H1 (cell line): Measurements from ENCODE around the gene PFN2. TPM values are rescaled to one million over a fixed set of nuclear protein-coding genes. Genes with fewer than 3 reads are reported as not detected.

ENCODE experiments used
- CTCF ChIA-PET: fragments of 300-600 bp; sonication (Branson Sonifier 250); formaldehyde crosslinking; loops from one replicate; lab custom pipeline; 2021; ENCODE audit not compliant: partially characterized antibody; lab: Charles Lee
- POLR2A ChIA-PET: fragments of 300-600 bp; sonication (Branson Sonifier 250); formaldehyde crosslinking; loops from one replicate; lab custom pipeline; 2021; ENCODE audit warnings: inconsistent platforms; ENCODE audit not compliant: partially characterized antibody; lab: Charles Lee
- DNase-seq, 2 experiments: peaks; one replicate each; pipeline versions ENCODE4 v3.0.0 to v3.0.0-alpha.2; 2010 to 2022; ENCODE audit warnings: low spot score in 2 of 2, low read depth in 1 of 2, mixed read lengths in 1 of 2
- FAIRE-seq: peaks from 2 replicates; lab custom pipeline; 2011; peaks lifted over from hg19 to GRCh38; lab: Jason Lieb, UNC
- H2AFZ ChIP-seq: 2 replicates; pipeline ENCODE4 v1.8.1; 2012; ENCODE audit warnings: low read length, inconsistent platforms
- H2AK5ac ChIP-seq: 2 replicates; pipeline ENCODE4 v1.6.1; 2013; ENCODE audit warnings: low read depth, low read length
- H2BK120ac ChIP-seq: replicated peaks from 2 replicates; pipeline ENCODE3; 2013; ENCODE audit warnings: low read depth, low read length, inconsistent platforms
- H2BK12ac ChIP-seq: 2 replicates; pipeline ENCODE4 v1.6.1; 2013; ENCODE audit warnings: low read depth, low read length
- H2BK15ac ChIP-seq: 2 replicates; pipeline ENCODE4 v1.6.1; 2013; ENCODE audit warnings: low read length
- H2BK20ac ChIP-seq: 2 replicates; pipeline ENCODE4 v1.6.1; 2013; ENCODE audit warnings: low read length
- H2BK5ac ChIP-seq: 2 replicates; pipeline ENCODE4 v1.6.1; 2013; ENCODE audit warnings: low read depth, low read length
- H3K14ac ChIP-seq: 2 replicates; pipeline ENCODE4 v1.6.1; 2013; ENCODE audit warnings: inconsistent platforms; ENCODE audit not compliant: insufficient read length
- H3K18ac ChIP-seq: 2 replicates; pipeline ENCODE4 v1.6.1; 2013; ENCODE audit warnings: low read length; ENCODE audit errors: extremely low read depth
- H3K23ac ChIP-seq: 2 replicates; pipeline ENCODE4 v1.6.1; 2013; ENCODE audit warnings: inconsistent platforms; ENCODE audit not compliant: insufficient read length
- H3K23me2 ChIP-seq: 2 replicates; pipeline ENCODE4 v1.6.1; 2013; ENCODE audit warnings: low read depth, low read length
- H3K27ac ChIP-seq: 2 replicates; pipeline ENCODE4 v1.6.1; 2011; ENCODE audit warnings: low read depth, low read length, inconsistent platforms
- H3K27me3 ChIP-seq, 4 experiments: replicated peaks in 1 of 4; 1 replicate in 1 of 4; 2 replicates in 3 of 4; pipeline versions ENCODE4 v1.6.1 to v1.8.1; 2011 to 2013; ENCODE audit warnings: low read length in 3 of 4, mild to moderate bottlenecking in 3 of 4, inconsistent platforms in 2 of 4, mixed read lengths in 2 of 4, moderate library complexity in 1 of 4; ENCODE audit not compliant: control insufficient read depth in 3 of 4, insufficient read depth in 3 of 4; ENCODE audit errors: extremely low read depth in 1 of 4
- H3K36me3 ChIP-seq, 4 experiments: 2 replicates each; pipeline versions ENCODE4 v1.6.1 to v1.8.1; 2011 to 2013; ENCODE audit warnings: mild to moderate bottlenecking in 4 of 4, low read length in 3 of 4, moderate library complexity in 2 of 4, control low read depth in 1 of 4, inconsistent platforms in 1 of 4; ENCODE audit not compliant: insufficient read depth in 4 of 4, control insufficient read depth in 2 of 4
- H3K4ac ChIP-seq: replicated peaks from 2 replicates; pipeline ENCODE3; 2013; ENCODE audit warnings: low read length, low read depth, mixed read lengths, inconsistent platforms; ENCODE audit not compliant: insufficient read length
- H3K4me1 ChIP-seq, 4 experiments: replicated peaks in 1 of 4; 1 replicate in 1 of 4; 2 replicates in 3 of 4; pipeline versions ENCODE4 v1.6.1 to v1.8.1; 2011 to 2013; ENCODE audit warnings: low read length in 3 of 4, inconsistent platforms in 2 of 4, mixed read lengths in 1 of 4; ENCODE audit not compliant: insufficient read depth in 4 of 4, control insufficient read depth in 3 of 4
- H3K4me2 ChIP-seq, 2 experiments: 2 replicates each; pipeline versions ENCODE4 v1.6.1 to v1.8.1; 2011 to 2013; ENCODE audit warnings: low read depth in 2 of 2, low read length in 2 of 2, control low read depth in 1 of 2, inconsistent platforms in 1 of 2, mild to moderate bottlenecking in 1 of 2; ENCODE audit not compliant: insufficient read depth in 1 of 2
- H3K4me3 ChIP-seq, 4 experiments: fragments of 200-600, 300-600 bp in 1 of 4; sonication (generic), shearing (Covaris generic), sonication (Bioruptor Twin) in 1 of 4; 2 replicates each; pipeline versions ENCODE4 v1.5.1 to v1.8.1; 2011 to 2016; ENCODE audit warnings: low read length in 4 of 4, low read depth in 3 of 4, control low read depth in 2 of 4, inconsistent platforms in 2 of 4, mild to moderate bottlenecking in 2 of 4, mixed read lengths in 1 of 4, moderate library complexity in 1 of 4; ENCODE audit not compliant: insufficient read depth in 2 of 4; ENCODE audit errors: extremely low read depth in 1 of 4
- H3K56ac ChIP-seq: replicated peaks from 2 replicates; pipeline ENCODE3; 2013; ENCODE audit warnings: low read depth, mild to moderate bottlenecking, mixed read lengths, low read length, inconsistent platforms; ENCODE audit not compliant: insufficient read length
- H3K79me1 ChIP-seq: 2 replicates; pipeline ENCODE4 v1.6.1; 2013; ENCODE audit warnings: low read depth, low read length, control low read depth
- H3K79me2 ChIP-seq, 2 experiments: 2 replicates each; pipeline versions ENCODE4 v1.6.1 to v1.8.1; 2012 to 2013; ENCODE audit warnings: low read length in 2 of 2, mild to moderate bottlenecking in 2 of 2, inconsistent platforms in 1 of 2; ENCODE audit not compliant: insufficient read depth in 2 of 2, control insufficient read depth in 1 of 2
- H3K9ac ChIP-seq, 4 experiments: replicated peaks in 1 of 4; 1 replicate in 1 of 4; 2 replicates in 3 of 4; pipeline versions ENCODE4 v1.6.1 to v1.8.1; 2011 to 2013; ENCODE audit warnings: low read depth in 3 of 4, low read length in 3 of 4, control low read depth in 2 of 4, mild to moderate bottlenecking in 2 of 4, moderate library complexity in 2 of 4, inconsistent platforms in 1 of 4; ENCODE audit errors: extremely low read depth in 1 of 4
- H3K9me3 ChIP-seq, 2 experiments: 2 replicates each; pipeline versions ENCODE4 v1.6.1 to v1.8.1; 2012 to 2013; ENCODE audit warnings: mild to moderate bottlenecking in 2 of 2, moderate library complexity in 2 of 2, control low read depth in 1 of 2, inconsistent platforms in 1 of 2, low read depth in 1 of 2, low read length in 1 of 2, mixed read lengths in 1 of 2; ENCODE audit not compliant: insufficient read depth in 2 of 2
- H4K20me1 ChIP-seq, 2 experiments: replicated peaks in 1 of 2; 2 replicates each; pipeline versions ENCODE3 to v1.8.1; 2011 to 2013; ENCODE audit warnings: inconsistent platforms in 2 of 2, low read length in 2 of 2, mild to moderate bottlenecking in 1 of 2; ENCODE audit not compliant: insufficient read depth in 2 of 2, control insufficient read depth in 1 of 2
- H4K5ac ChIP-seq: 2 replicates; pipeline ENCODE4 v1.6.1; 2013; ENCODE audit warnings: low read length, low read depth, mixed read lengths, inconsistent platforms; ENCODE audit not compliant: insufficient read length
- H4K8ac ChIP-seq: 2 replicates; pipeline ENCODE4 v1.8.0; 2013; ENCODE audit warnings: mild to moderate bottlenecking, moderate library complexity, low read length, inconsistent platforms; ENCODE audit not compliant: insufficient read depth; ENCODE audit errors: extremely low read depth
- H4K91ac ChIP-seq: replicated peaks from 2 replicates; pipeline ENCODE3; 2013; ENCODE audit warnings: low read length, mixed read lengths, inconsistent platforms; ENCODE audit not compliant: insufficient read length
- KDM1A ChIP-seq: fragments of 200-600, 300-600 bp; sonication (generic); IDR thresholded peaks from 2 replicates; pipeline ENCODE4 v1.7.1; 2016; ENCODE audit warnings: mild to moderate bottlenecking, low read length, borderline replicate concordance
- KDM4A ChIP-seq: IDR thresholded peaks from one replicate; pipeline ENCODE4 v1.7.1; 2012; ENCODE audit warnings: low read depth, mild to moderate bottlenecking, moderate library complexity, low read length, inconsistent platforms; ENCODE audit not compliant: severe bottlenecking
- PHF8 ChIP-seq: fragments of 200-600 bp; sonication (generic); conservative IDR thresholded peaks from 2 replicates; pipeline ENCODE4 v1.7.1; 2012; ENCODE audit warnings: low read depth, mild to moderate bottlenecking, inconsistent platforms, low read length, moderate library complexity
- POLR2A ChIP-seq, 2 experiments: IDR thresholded peaks; 1 replicate in 1 of 2; 2 replicates in 1 of 2; pipeline ENCODE4 v1.6.1; 2011; ENCODE audit warnings: low read depth in 2 of 2, low read length in 2 of 2, mild to moderate bottlenecking in 2 of 2; ENCODE audit errors: control extremely low read depth in 1 of 2
- RFX5 ChIP-seq: IDR thresholded peaks from 2 replicates; pipeline ENCODE4 v1.6.1; 2011; ENCODE audit warnings: low read depth, low read length, improper control_type of control experiment, borderline replicate concordance
- SAP30 ChIP-seq: fragments of 300-600 bp; sonication (generic); IDR thresholded peaks from 2 replicates; pipeline ENCODE4 v1.7.1; 2012; ENCODE audit warnings: low read length, moderate library complexity, mild to moderate bottlenecking, inconsistent platforms; ENCODE audit not compliant: insufficient read depth, insufficient replicate concordance
- SIN3A ChIP-seq, 2 experiments: IDR thresholded peaks in 1 of 2; conservative IDR thresholded peaks in 1 of 2; 2 replicates each; pipeline ENCODE4 v1.6.1; 2011 to 2012; ENCODE audit warnings: low read length in 2 of 2, improper control_type of control experiment in 1 of 2, low read depth in 1 of 2, mild to moderate bottlenecking in 1 of 2
- SIX5 ChIP-seq: IDR thresholded peaks from 2 replicates; pipeline ENCODE4 v1.6.1; 2011; ENCODE audit warnings: mild to moderate bottlenecking, low read depth, low read length
- TAF1 ChIP-seq: IDR thresholded peaks from 2 replicates; pipeline ENCODE4 v1.6.1; 2011; ENCODE audit warnings: mild to moderate bottlenecking, low read depth, low read length
- TBP ChIP-seq: IDR thresholded peaks from 2 replicates; pipeline ENCODE4 v1.6.1; 2011; ENCODE audit warnings: low read depth, low read length, improper control_type of control experiment
- WGBS, 2 experiments: shearing (Covaris generic) in 1 of 2; methylation state at CpG; one replicate each; pipeline versions ENCODE4 v1.1.6 to v1.1.7; 2013 to 2015; ENCODE audit warnings: low lambda C conversion rate in 2 of 2, mixed read lengths in 2 of 2, inconsistent platforms in 1 of 2, low coverage in 1 of 2, missing lambda C conversion rate in 1 of 2; ENCODE audit not compliant: insufficient replicate concordance in 2 of 2, insufficient coverage in 1 of 2, insufficient read length in 1 of 2; ENCODE audit errors: extremely low coverage in 1 of 2, missing lambda C conversion rate in 1 of 2; 5-methylcytosine and 5-hydroxymethylcytosine counted together
- polyA plus RNA-seq, 7 experiments: library from polyadenylated mRNA; depleted of rRNA in 3 of 7; stranded (reverse) in 5 of 7; unstranded in 2 of 7; fragments of >200 nt in 5 of 7; fragments of 200-250 nt in 2 of 7; gene quantifications; 1 replicate in 5 of 7; 2 replicates in 1 of 7; 4 replicates in 1 of 7; pipeline versions ENCODE4 v1.2.1 to v1.2.3, GENCODE V29; 2011 to 2013; ENCODE audit warnings: missing spikeins in 2 of 7, mixed read lengths in 2 of 7
- total RNA-seq: library from RNA; stranded (reverse); fragmentation: NEBNext Ultra II Directional; extraction: Animal tissue kit (Norgen Biotek cat#: 25700); gene quantifications from 2 replicates; pipeline ENCODE4 v1.2.1, GENCODE V29; 2021

PFN2 gene
- total and polyA plus RNA-seq, 2 of the 8 experiments (the other 6 are each of a cell fraction or from before 2014, with no cell fraction given): 175 to 311 TPM

- Histone ChIP-seq H3K23me2 (peaks cover 10% of the 10 kb centered on the region), H3K14ac (peak overlapping the region; percentile 90), H3K9me3 (no peaks in the 10 kb centered on the region), H4K5ac (peak overlapping the region; percentile 57), H2BK120ac (no peak overlapping the region), H2BK20ac (no peak overlapping the region), H3K27me3 (no peaks in the 10 kb centered on the region), H3K23ac (no peak overlapping the region), H3K79me1 (no peaks in the 10 kb centered on the region; the same call in 1 of the 2 replicates), H3K4me2 (peak overlapping the region; percentile 60 to 82), H3K4me1 (peaks cover 0 to 3% (median 2%) of the 10 kb centered on the region in 4 experiments; a peak in 3 of 7 replicates), H2BK12ac (no peak overlapping the region), H2AFZ (0 out of 2 replicates have a peak overlapping the region, but pooled peaks have one; percentile 43), H4K8ac (peak overlapping the region; percentile 94), H4K91ac (peak overlapping the region; percentile 65), H3K27ac (peak overlapping the region; percentile 92), H4K20me1 (peaks cover 0 to 3% of the 10 kb centered on the region in 2 experiments), H3K56ac (peak overlapping the region; percentile 86), H3K18ac (peak overlapping the region; percentile 44), H3K4ac (peak overlapping the region; percentile 60), H2BK15ac (no peak overlapping the region), H3K79me2 (peaks cover 5 to 51% of the 10 kb centered on the region in 2 experiments; a peak in 3 of 4 replicates), H3K9ac (peak overlapping the region; percentile 79 to 99 (median 93)), H2BK5ac (peak overlapping the region; percentile 68), H3K36me3 (peaks cover 0 to 18% (median 5%) of the 10 kb centered on the region in 4 experiments; a peak in 5 of 8 replicates), H2AK5ac (no peak overlapping the region), H3K4me3 (peak overlapping the region; percentile 79 to 92 (median 88))
- DNase-seq (peak in 1 of 2 experiments; percentile 85), FAIRE-seq (no peak)
- CTCF ChIA-PET: interaction anchor here (0.6 to 9.2 kb wide), 12 partner anchors 13 to 449 kb away, joined by 3 to 75 read pairs (median 4); no protein-coding TSS in a partner anchor
- 1% methylated on average over 33 of the region's 42 CpGs; no CpG with 5 or more reads in 1 of the 2 experiments for WGBS, 2 experiments
- POLR2A ChIA-PET: interaction anchor here (0.7 to 6.1 kb wide), 30 partner anchors 9 to 437 kb away, joined by 3 to 30 read pairs (median 4); partner anchors contain the start of gene TSC22D2
- TF ChIP-seq TBP (0 out of 2 replicates have a peak, but pooled peaks have one; percentile 8), SAP30 (peak; percentile 64), PHF8 (peak; percentile 81; the same call in 1 of the 2 replicates), POLR2A (IDR thresholded peaks at IDR 0.05; ENCODE audit: control extremely low read depth in 1 of 2, low read depth in 2 of 2, low read length in 2 of 2) (peak in 1 of 2 experiments; percentile 29; a peak in 1 of 3 replicates), KDM4A (peak; percentile 47), SIN3A (conservative IDR thresholded peaks at IDR 0.05 in 1 of 2, IDR thresholded peaks at IDR 0.05 in 1 of 2; ENCODE audit: low read depth in 1 of 2, low read length in 2 of 2) (peak in 1 of 2 experiments; percentile 60; a peak in 1 of 4 replicates), RFX5 (no peak), KDM1A (0 out of 2 replicates have a peak, but pooled peaks have one; percentile 18), TAF1 (peak; percentile 76; the same call in 1 of the 2 replicates), SIX5 (0 out of 2 replicates have a peak, but pooled peaks have one; percentile 12)
Measured at GRCh38 chr3:149971403-149972075, 844 bp upstream of the PFN2 start.
